Testis (tissue), 2 donors: ENCODE measurements around the gene SHC3.

Experiments
- CTCF ChIP-seq, 3 experiments: fragments of 450-650 bp in 2 of 3; fragments of 200-600 bp in 1 of 3; sonication (generic) in 1 of 3; IDR thresholded peaks; one replicate each; pipeline ENCODE4 v1.5.1; 2016 to 2019; ENCODE audit warnings: antibody characterized with exemption in 3 of 3, mild to moderate bottlenecking in 2 of 3, moderate library complexity in 1 of 3
- POLR2A ChIP-seq: fragments of 450-650 bp; IDR thresholded peaks from one replicate; pipeline ENCODE4 v1.6.1; 2017; ENCODE audit warnings: antibody characterized with exemption, mild to moderate bottlenecking, moderate library complexity

GRCh38 chr9:88997646-88998045 lies 181.0 kb downstream of the SHC3 start:
- TF ChIP-seq CTCF (IDR thresholded peaks at IDR 0.05) (no peak), POLR2A (no peak)
